Neural cell (in vitro differentiated cells): Measurements from ENCODE around the gene KLHL28.

Experiments
- EP300 ChIP-seq: fragments of 450-650 bp; conservative IDR thresholded peaks from 2 replicates; pipeline ENCODE4 v1.6.1; 2014; ENCODE audit warnings: antibody characterized with exemption, mild to moderate bottlenecking, moderate library complexity; ENCODE audit not compliant: poor library complexity, severe bottlenecking
- EZH2 ChIP-seq: fragments of 200-600, 300-800 bp; shearing (Covaris generic), sonication (generic); IDR thresholded peaks from 2 replicates; pipeline ENCODE4 v1.6.1; 2014; ENCODE audit warnings: antibody characterized with exemption, low read length, borderline replicate concordance, mild to moderate bottlenecking; ENCODE audit not compliant: insufficient read depth, poor library complexity, severe bottlenecking
- POLR2AphosphoS5 ChIP-seq: IDR thresholded peaks from 2 replicates; pipeline ENCODE4 v1.6.1; 2012
- RAD21 ChIP-seq: fragments of 450-650 bp; conservative IDR thresholded peaks from 2 replicates; pipeline ENCODE4 v1.6.1; 2014; ENCODE audit warnings: antibody characterized with exemption, mild to moderate bottlenecking, moderate library complexity
- SMC3 ChIP-seq: fragments of 450-650 bp; conservative IDR thresholded peaks from 2 replicates; pipeline ENCODE4 v1.6.1; 2014; ENCODE audit warnings: antibody characterized with exemption, mild to moderate bottlenecking, moderate library complexity; ENCODE audit not compliant: poor library complexity
- TF ChIP-seq, protein P1 (sequence below): fragments of 450-650 bp; IDR thresholded peaks from 2 replicates; pipeline ENCODE4 v1.5.1; 2014; ENCODE audit warnings: antibody characterized with exemption, mild to moderate bottlenecking, moderate library complexity; ENCODE audit not compliant: poor library complexity, severe bottlenecking
- TF ChIP-seq, protein P2 (sequence below): IDR thresholded peaks from 2 replicates; pipeline ENCODE4 v1.6.1; 2012; ENCODE audit warnings: borderline replicate concordance

DNA sequence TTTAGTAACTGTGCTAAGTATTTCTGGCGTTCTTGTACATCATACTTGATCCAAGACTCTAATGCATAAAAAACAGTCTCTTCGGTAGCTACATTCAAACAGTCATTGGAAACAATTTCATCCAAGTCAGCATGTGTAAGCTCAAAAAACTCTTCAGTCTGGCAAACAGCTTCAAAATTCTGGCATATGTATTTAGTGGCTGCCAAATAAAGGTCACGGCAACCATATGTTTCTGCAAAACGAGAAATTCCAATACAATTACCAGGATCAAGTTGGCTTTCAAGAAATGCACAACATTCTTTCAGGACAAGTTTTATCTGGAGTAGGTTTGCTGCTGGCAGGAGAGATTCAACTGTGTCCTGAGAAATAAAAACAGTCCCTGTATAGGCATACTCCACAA is 16.5 kb downstream of the KLHL28 start:
- TF ChIP-seq POLR2AphosphoS5 (no peak), EP300 (no peak), RAD21 (no peak), SMC3 (no peak), EZH2 (no peak)
- TF ChIP-seq, protein P1, sequence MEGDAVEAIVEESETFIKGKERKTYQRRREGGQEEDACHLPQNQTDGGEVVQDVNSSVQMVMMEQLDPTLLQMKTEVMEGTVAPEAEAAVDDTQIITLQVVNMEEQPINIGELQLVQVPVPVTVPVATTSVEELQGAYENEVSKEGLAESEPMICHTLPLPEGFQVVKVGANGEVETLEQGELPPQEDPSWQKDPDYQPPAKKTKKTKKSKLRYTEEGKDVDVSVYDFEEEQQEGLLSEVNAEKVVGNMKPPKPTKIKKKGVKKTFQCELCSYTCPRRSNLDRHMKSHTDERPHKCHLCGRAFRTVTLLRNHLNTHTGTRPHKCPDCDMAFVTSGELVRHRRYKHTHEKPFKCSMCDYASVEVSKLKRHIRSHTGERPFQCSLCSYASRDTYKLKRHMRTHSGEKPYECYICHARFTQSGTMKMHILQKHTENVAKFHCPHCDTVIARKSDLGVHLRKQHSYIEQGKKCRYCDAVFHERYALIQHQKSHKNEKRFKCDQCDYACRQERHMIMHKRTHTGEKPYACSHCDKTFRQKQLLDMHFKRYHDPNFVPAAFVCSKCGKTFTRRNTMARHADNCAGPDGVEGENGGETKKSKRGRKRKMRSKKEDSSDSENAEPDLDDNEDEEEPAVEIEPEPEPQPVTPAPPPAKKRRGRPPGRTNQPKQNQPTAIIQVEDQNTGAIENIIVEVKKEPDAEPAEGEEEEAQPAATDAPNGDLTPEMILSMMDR, result no peak
- TF ChIP-seq, protein P2, sequence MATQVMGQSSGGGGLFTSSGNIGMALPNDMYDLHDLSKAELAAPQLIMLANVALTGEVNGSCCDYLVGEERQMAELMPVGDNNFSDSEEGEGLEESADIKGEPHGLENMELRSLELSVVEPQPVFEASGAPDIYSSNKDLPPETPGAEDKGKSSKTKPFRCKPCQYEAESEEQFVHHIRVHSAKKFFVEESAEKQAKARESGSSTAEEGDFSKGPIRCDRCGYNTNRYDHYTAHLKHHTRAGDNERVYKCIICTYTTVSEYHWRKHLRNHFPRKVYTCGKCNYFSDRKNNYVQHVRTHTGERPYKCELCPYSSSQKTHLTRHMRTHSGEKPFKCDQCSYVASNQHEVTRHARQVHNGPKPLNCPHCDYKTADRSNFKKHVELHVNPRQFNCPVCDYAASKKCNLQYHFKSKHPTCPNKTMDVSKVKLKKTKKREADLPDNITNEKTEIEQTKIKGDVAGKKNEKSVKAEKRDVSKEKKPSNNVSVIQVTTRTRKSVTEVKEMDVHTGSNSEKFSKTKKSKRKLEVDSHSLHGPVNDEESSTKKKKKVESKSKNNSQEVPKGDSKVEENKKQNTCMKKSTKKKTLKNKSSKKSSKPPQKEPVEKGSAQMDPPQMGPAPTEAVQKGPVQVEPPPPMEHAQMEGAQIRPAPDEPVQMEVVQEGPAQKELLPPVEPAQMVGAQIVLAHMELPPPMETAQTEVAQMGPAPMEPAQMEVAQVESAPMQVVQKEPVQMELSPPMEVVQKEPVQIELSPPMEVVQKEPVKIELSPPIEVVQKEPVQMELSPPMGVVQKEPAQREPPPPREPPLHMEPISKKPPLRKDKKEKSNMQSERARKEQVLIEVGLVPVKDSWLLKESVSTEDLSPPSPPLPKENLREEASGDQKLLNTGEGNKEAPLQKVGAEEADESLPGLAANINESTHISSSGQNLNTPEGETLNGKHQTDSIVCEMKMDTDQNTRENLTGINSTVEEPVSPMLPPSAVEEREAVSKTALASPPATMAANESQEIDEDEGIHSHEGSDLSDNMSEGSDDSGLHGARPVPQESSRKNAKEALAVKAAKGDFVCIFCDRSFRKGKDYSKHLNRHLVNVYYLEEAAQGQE, result no peak
